MM.1S (cell line): ENCODE data around the gene ELK1.

Experiments
- CTCF ChIP-seq: fragments of 300-600 bp; sonication (generic); IDR thresholded peaks from 2 replicates; pipeline ENCODE4 v1.5.1; 2016; ENCODE audit warnings: antibody characterized with exemption, low read length, mixed read lengths
- EZH2 ChIP-seq: fragments of 300-600 bp; sonication (generic); optimal IDR thresholded peaks from 2 replicates; pipeline ENCODE3; 2017; ENCODE audit warnings: low read depth, mild to moderate bottlenecking, antibody characterized with exemption, low read length, mixed read lengths
- EZH2phosphoT487 ChIP-seq: fragments of 300-600 bp; sonication (generic); IDR thresholded peaks from 2 replicates; pipeline ENCODE4 v1.6.1; 2018; ENCODE audit warnings: antibody characterized with exemption, low read length

DNA sequence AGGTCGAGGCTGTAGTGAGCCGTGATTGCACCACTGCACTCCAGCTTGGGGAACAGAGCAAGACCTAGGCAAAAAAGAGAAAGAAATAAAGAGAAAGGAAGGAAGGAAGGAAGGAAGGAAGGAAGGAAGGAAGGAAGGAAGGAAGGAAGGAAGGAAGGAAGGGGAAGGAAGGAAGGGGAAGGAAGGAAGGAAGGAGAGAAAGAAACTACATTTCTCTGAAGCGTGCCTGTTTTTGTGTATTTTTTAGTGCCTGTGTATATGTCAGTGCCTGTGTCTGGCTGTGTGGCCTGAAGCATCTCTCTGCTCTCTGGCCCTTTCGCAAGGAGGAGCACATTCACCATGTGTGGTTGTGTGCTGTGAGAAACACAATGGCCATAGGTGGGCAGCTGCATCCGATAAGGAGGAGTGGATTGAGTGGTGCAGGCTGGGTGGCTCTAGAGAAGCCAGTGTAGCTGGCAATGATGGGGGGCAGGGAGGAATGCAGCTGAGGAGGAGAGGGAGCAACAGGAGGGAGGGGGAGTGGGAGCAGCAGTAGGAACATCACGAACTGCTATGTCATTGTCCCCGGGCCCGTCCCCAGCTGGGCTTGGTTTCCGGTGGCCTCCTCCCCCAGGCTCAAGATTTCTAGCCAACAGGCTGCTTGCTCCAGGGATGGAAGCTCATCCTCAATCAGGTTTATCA lies 42.1 kb downstream of the ELK1 start:
- TF ChIP-seq CTCF: no peak
- TF ChIP-seq EZH2: no peak
- TF ChIP-seq EZH2phosphoT487: no peak
